Activated naive CD8-positive, alpha-beta T cell treated with anti-CD3 and anti-CD28 coated beads, Interleukin-2, amount 50 U/mL, for 16 hours (primary cell): ENCODE data around the gene PCNX3.
A peak's percentile ranks its signal among the peaks of the same experiment; 100 is the strongest.

Experiments used
- DNase-seq: peaks from one replicate; pipeline ENCODE4 v3.0.0-alpha.2; 2020; ENCODE audit warnings: low read depth, low spot score

PCNX3 gene

GRCh38 chr11:65615229-65615949 is at the start of gene PCNX3:
Gene PCNX3, plus strand, starts transcription at chr11:65615776. Its CDS starts 536 bp downstream, at chr11:65616312.
- DNase-seq, result peak; percentile 100

- no peak for DNase-seq
These were observed 46.2 kb upstream of the PCNX3 start for GRCh38 chr11:65569164-65569972.

GRCh38 chr11:65569973-65570918 is 45.3 kb upstream of the PCNX3 start, which contains the start of gene ZNRD2:
Gene ZNRD2, plus strand, starts transcription at chr11:65570477. Its CDS starts 15 bp downstream, at chr11:65570492.
- peak; percentile 96 for DNase-seq

GRCh38 chr11:65571420-65571819 is 44.2 kb upstream of the PCNX3 start:
- DNase-seq, result no peak

GRCh38 chr11:65571940-65572339 is 43.6 kb upstream of the PCNX3 start:
- DNase-seq, result no peak

- DNase-seq, result peak; percentile 66
These were observed 43.1 kb upstream of the PCNX3 start, which contains the start of gene FAM89B for GRCh38 chr11:65572356-65573051. Gene FAM89B, plus strand, starts transcription at chr11:65572538. Its CDS starts 132 bp downstream, at chr11:65572670.

GRCh38 chr11:65573391-65574079 is 42.0 kb upstream of the PCNX3 start:
- no peak for DNase-seq

- DNase-seq, result peak; percentile 63
These were observed 41.3 kb upstream of the PCNX3 start for GRCh38 chr11:65574109-65574810.

GRCh38 chr11:65574811-65575567 is 40.6 kb upstream of the PCNX3 start:
- DNase-seq, result no peak

- DNase-seq, result no peak
These were observed 39.9 kb upstream of the PCNX3 start, which contains the start of gene EHBP1L1 for GRCh38 chr11:65575568-65576231. Gene EHBP1L1, plus strand, starts transcription at chr11:65576053. Its CDS starts 250 bp downstream, at chr11:65576303.

GRCh38 chr11:65576232-65576866 is 39.2 kb upstream of the PCNX3 start:
- DNase-seq, result no peak

- DNase-seq, result no peak
These were observed 38.5 kb upstream of the PCNX3 start for GRCh38 chr11:65576867-65577755.

GRCh38 chr11:65577756-65578109 is 37.8 kb upstream of the PCNX3 start:
- no peak for DNase-seq

- DNase-seq, result no peak
These were observed 37.4 kb upstream of the PCNX3 start for GRCh38 chr11:65578134-65578533.

- DNase-seq, result no peak
These were observed 36.9 kb upstream of the PCNX3 start for GRCh38 chr11:65578667-65579066.

GRCh38 chr11:65579291-65579690 is 36.3 kb upstream of the PCNX3 start:
- no peak for DNase-seq
